Ishikawa (cell line): ENCODE results near the gene PPP1R9B.

Experiments used
- CEBPB ChIP-seq: IDR thresholded peaks from 2 replicates; pipeline ENCODE4 v1.6.1; 2012
- CREB1 ChIP-seq: IDR thresholded peaks from 2 replicates; pipeline ENCODE4 v1.6.1; 2012; ENCODE audit warnings: low read depth
- EGR1 ChIP-seq: IDR thresholded peaks from 2 replicates; pipeline ENCODE4 v1.6.1; 2012
- EP300 ChIP-seq: IDR thresholded peaks from 2 replicates; pipeline ENCODE4 v1.6.1; 2012; ENCODE audit warnings: borderline replicate concordance
- FOXM1 ChIP-seq: IDR thresholded peaks from 2 replicates; pipeline ENCODE4 v1.6.1; 2012; ENCODE audit warnings: low read depth, borderline replicate concordance
- MAX ChIP-seq: IDR thresholded peaks from 2 replicates; pipeline ENCODE4 v1.6.1; 2012
- NFIC ChIP-seq: IDR thresholded peaks from 2 replicates; pipeline ENCODE4 v1.6.1; 2012
- RAD21 ChIP-seq: IDR thresholded peaks from 2 replicates; pipeline ENCODE4 v1.6.1; 2012; ENCODE audit warnings: low read depth
- REST ChIP-seq: IDR thresholded peaks from 2 replicates; pipeline ENCODE4 v1.6.1; 2012; ENCODE audit warnings: low read depth, mild to moderate bottlenecking
- TAF1 ChIP-seq: IDR thresholded peaks from 2 replicates; pipeline ENCODE4 v1.6.1; 2012; ENCODE audit warnings: low read depth, mild to moderate bottlenecking
- TCF12 ChIP-seq: IDR thresholded peaks from 2 replicates; pipeline ENCODE4 v1.6.1; 2012; ENCODE audit warnings: low read depth
- TEAD4 ChIP-seq: IDR thresholded peaks from 2 replicates; pipeline ENCODE4 v1.6.1; 2012
- USF1 ChIP-seq: IDR thresholded peaks from 2 replicates; pipeline ENCODE4 v1.6.1; 2012
- YY1 ChIP-seq: IDR thresholded peaks from 2 replicates; pipeline ENCODE4 v1.6.1; 2012; ENCODE audit warnings: low read depth
- ZBTB7A ChIP-seq: IDR thresholded peaks from 2 replicates; pipeline ENCODE4 v1.6.1; 2012; ENCODE audit warnings: low read depth

The PPP1R9B gene

DNA sequence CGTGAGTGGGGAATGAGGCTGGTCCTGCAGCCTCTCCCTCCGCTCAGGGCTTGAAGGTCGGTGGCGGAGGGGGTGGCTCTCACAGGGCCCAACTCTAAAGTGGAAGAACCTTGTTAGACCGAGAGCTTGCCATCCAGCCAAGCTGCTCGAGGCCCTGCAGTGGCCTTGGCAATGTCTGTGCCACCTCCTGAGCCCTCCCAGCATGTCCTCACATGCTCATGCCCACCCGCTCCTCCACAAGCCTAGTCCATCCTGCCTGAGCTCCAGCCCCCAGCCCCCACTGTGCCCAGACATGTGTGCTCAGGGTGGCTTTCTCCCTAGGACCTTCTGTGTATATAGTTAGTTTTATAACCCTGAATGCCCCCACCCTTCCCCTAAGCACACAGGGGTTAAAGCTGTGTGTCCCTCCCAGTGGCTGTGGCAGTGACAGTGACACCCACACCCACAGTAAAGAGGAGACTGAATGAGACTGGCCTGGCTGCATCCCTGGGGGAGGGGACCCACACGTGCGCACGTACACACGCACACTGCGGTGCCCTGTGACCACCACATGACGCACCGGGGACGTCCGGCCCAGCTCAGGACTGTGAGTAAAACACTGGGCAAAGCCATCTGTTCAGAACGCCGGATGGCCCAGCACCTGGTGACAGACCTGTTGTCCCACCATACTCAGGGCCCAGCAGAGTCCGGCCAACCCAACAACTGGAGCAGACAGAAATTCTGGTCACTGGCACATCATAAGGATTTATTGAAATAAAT is 39.7 kb downstream of the PPP1R9B start:
- TF ChIP-seq TEAD4 (no peak), YY1 (no peak), MAX (no peak), FOXM1 (no peak), EGR1 (no peak)

DNA sequence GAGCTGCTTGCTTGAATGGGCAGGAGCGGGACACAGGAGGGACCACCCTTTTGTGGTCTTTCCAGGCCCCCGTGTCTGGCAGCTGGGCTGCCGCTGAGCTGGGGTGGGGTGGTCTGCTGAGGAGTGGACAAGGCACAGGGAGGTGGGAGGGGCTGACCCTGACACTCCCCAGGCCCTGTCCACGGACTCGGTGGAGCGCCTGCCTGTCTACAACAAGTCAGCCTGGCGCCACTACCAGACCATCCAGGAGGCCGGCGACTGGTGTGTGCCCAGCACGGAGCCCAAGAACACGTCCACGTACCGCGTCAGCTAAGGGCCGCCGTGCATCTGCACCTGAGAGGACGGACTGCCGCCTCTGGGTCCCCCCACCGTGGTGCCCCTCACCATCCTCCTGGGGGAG is 40.7 kb downstream of the PPP1R9B start:
- no peak for TF ChIP-seq MAX
- TF ChIP-seq TCF12, result no peak
- no peak for TF ChIP-seq CEBPB
- no peak for TF ChIP-seq FOXM1
- TF ChIP-seq REST, result no peak
- TF ChIP-seq EP300, result no peak
- no peak for TF ChIP-seq EGR1
- no peak for TF ChIP-seq ZBTB7A
- no peak for TF ChIP-seq YY1
- TF ChIP-seq NFIC, result no peak
- no peak for TF ChIP-seq TAF1
- TF ChIP-seq RAD21, result no peak
- TF ChIP-seq CREB1, result no peak

DNA sequence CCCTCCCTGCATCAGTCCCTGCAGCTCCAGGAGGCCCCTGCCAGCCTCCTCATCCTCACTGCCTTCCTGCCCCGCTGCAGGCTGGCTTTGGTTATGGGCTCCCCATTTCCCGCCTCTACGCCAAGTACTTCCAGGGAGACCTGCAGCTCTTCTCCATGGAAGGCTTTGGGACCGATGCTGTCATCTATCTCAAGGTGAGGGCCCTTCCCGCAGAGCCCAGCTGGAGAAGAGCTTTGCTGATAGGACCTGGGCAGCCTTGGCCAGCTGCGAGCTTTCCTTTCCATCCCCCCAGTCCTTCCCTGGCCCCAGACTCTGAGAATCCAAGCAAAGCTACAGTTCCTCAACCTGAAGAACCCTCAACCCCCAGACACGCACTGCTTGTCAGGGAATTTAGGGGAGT is 41.3 kb downstream of the PPP1R9B start:
- TF ChIP-seq REST (no peak), RAD21 (no peak), ZBTB7A (no peak), NFIC (no peak)

GRCh38 chr17:50108556-50108955 is 41.9 kb downstream of the PPP1R9B start:
- no peak for TF ChIP-seq REST
- TF ChIP-seq YY1, result no peak
- TF ChIP-seq EP300, result no peak
- TF ChIP-seq USF1, result no peak
- no peak for TF ChIP-seq CREB1
- TF ChIP-seq NFIC, result no peak
- no peak for TF ChIP-seq FOXM1
- TF ChIP-seq CEBPB, result no peak
- TF ChIP-seq EGR1, result no peak
- TF ChIP-seq TEAD4, result no peak
- no peak for TF ChIP-seq TAF1
- TF ChIP-seq RAD21, result no peak

GRCh38 chr17:50107790-50108414 is 42.6 kb downstream of the PPP1R9B start:
- TF ChIP-seq EGR1 (no peak), EP300 (no peak), ZBTB7A (no peak), NFIC (no peak), USF1 (no peak), TCF12 (no peak), CREB1 (no peak)
